Urinary bladder (tissue), 4 donors: Measurements from ENCODE around the gene CREB5. TPM values are rescaled to one million over a fixed set of nuclear protein-coding genes. Genes with fewer than 3 reads are reported as not detected.

ENCODE experiments used
- DNase-seq: peaks from one replicate; pipeline ENCODE4 v3.0.0-alpha.2; 2015; ENCODE audit errors: extremely low spot score
- H3K27ac ChIP-seq: one replicate; pipeline ENCODE4 v1.5.1; 2013; ENCODE audit warnings: low read depth, mild to moderate bottlenecking, moderate library complexity
- H3K36me3 ChIP-seq: one replicate; pipeline ENCODE4 v1.6.1; 2013; ENCODE audit warnings: mild to moderate bottlenecking, moderate library complexity; ENCODE audit not compliant: insufficient read depth
- H3K4me1 ChIP-seq: one replicate; pipeline ENCODE4 v1.6.1; 2013; ENCODE audit warnings: mild to moderate bottlenecking, moderate library complexity; ENCODE audit not compliant: insufficient read depth
- H3K4me3 ChIP-seq: one replicate; pipeline ENCODE4 v1.5.1; 2013; ENCODE audit warnings: low read depth, low read length
- WGBS: extraction: QIAGEN DNeasy Blood & Tissue Kit; methylation state at CpG from one replicate; pipeline ENCODE4 v1.1.7; 2013; 5-methylcytosine and 5-hydroxymethylcytosine counted together
- polyA plus RNA-seq: library from polyadenylated mRNA; stranded (reverse); fragments of 200-250 nt; gene quantifications from one replicate; pipeline ENCODE4 v1.2.3, GENCODE V29; 2013
- total RNA-seq: library from RNA; depleted of rRNA; stranded (reverse); fragments of >200 nt; gene quantifications from one replicate; pipeline ENCODE4 v1.2.3, GENCODE V29; 2014
- donor health status: healthy with polysubstance abuse.
- donor health status: healthy.

CREB5 gene
- total and polyA plus RNA-seq, 2 donors: 6.5 to 53.5 TPM

DNA sequence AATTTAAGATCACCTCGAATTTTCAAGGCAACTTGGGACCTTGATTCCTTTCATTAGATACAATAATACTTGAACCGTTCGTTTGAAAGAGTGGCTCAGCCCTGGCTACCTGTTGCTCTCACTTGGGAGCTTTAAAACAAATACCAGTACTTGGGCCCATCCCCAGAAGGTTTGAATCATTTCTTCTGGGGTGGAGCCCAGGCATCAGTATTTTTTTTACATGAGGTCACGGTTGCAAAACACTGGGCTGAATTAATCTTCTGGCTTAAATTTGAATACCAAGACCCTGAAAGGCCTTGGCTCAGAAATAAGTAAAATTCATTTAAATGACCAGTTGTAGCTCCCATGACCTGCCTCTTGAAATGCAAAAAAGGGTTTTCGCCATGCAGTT, 214.9 kb downstream of the CREB5 start:
- no peak for DNase-seq
- H3K4me1 ChIP-seq: no peaks in the 10 kb centered on the region
- no peak overlapping the region for H3K27ac ChIP-seq
- no peak overlapping the region for H3K4me3 ChIP-seq
- no peaks in the 10 kb centered on the region for H3K36me3 ChIP-seq
- 73% methylated on average over 5 of the region's 5 CpGs for WGBS

DNA sequence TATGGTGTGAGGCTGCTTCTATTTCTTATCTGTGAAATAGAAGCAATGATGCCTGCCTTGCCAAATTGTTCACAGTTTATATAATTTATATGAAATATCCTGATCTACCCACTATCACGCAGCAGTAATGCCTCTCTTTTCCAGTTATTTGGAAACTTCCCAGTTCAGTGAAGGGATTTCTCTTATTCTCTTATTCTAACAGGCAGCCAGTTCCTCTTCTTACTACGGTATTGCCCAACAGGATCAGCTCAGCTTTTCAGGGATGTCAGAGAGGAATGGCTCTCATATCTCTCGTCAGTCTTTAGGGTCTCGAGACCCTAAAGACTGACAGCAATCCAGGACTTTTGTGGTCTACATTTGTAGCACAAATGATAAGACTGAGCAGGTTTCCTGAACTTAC, 215.6 kb downstream of the CREB5 start:
- 57% methylated on average over 4 of the region's 4 CpGs for WGBS
- Histone ChIP-seq H3K27ac (no peak overlapping the region), H3K4me1 (no peaks in the 10 kb centered on the region), H3K36me3 (no peaks in the 10 kb centered on the region), H3K4me3 (no peak overlapping the region)
- DNase-seq: no peak

GRCh38 chr7:28629216-28629842, 217.0 kb downstream of the CREB5 start:
- H3K27ac ChIP-seq: no peak overlapping the region
- no peaks in the 10 kb centered on the region for H3K36me3 ChIP-seq
- no peaks in the 10 kb centered on the region for H3K4me1 ChIP-seq
- 30% methylated on average over 4 of the region's 4 CpGs for WGBS
- DNase-seq: no peak
- no peak overlapping the region for H3K4me3 ChIP-seq

GRCh38 chr7:28630350-28630749, 218.0 kb downstream of the CREB5 start:
- Histone ChIP-seq H3K27ac (no peak overlapping the region), H3K4me3 (no peak overlapping the region), H3K4me1 (no peaks in the 10 kb centered on the region), H3K36me3 (no peaks in the 10 kb centered on the region)
- 79% methylated on average over 3 of the region's 3 CpGs for WGBS
- no peak for DNase-seq

GRCh38 chr7:28631995-28632394, 219.7 kb downstream of the CREB5 start:
- Histone ChIP-seq H3K4me3 (no peak overlapping the region), H3K27ac (no peak overlapping the region), H3K36me3 (no peaks in the 10 kb centered on the region), H3K4me1 (no peaks in the 10 kb centered on the region)
- DNase-seq: no peak
- 74% methylated on average over 2 of the region's 2 CpGs for WGBS

- Histone ChIP-seq H3K4me1 (no peaks in the 10 kb centered on the region), H3K4me3 (no peak overlapping the region), H3K27ac (no peak overlapping the region), H3K36me3 (no peaks in the 10 kb centered on the region)
- no peak for DNase-seq
- WGBS: 89% methylated on average over 2 of the region's 2 CpGs
These were observed 226.6 kb downstream of the CREB5 start for GRCh38 chr7:28638914-28639313.

DNA sequence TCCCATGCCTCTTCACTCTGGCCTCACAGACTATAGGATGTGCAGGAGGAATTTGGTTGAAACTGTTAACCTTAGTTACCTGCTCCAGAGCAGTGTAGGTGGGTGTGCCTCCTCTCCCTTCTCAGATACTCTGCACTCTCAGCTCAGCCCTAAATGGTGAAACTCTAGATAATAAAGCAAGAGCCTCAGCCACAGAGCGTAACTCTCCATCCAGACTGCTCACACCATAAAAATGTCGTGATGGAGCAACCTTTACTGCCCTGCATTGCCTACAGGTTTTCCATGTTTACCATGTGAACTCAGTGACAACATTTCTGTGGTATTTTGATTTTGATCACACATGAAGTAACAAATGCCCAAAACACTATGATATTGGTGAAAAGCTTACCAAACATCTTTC, 227.7 kb downstream of the CREB5 start:
- no peak for DNase-seq
- WGBS: 86% methylated on average over 2 of the region's 2 CpGs

DNA sequence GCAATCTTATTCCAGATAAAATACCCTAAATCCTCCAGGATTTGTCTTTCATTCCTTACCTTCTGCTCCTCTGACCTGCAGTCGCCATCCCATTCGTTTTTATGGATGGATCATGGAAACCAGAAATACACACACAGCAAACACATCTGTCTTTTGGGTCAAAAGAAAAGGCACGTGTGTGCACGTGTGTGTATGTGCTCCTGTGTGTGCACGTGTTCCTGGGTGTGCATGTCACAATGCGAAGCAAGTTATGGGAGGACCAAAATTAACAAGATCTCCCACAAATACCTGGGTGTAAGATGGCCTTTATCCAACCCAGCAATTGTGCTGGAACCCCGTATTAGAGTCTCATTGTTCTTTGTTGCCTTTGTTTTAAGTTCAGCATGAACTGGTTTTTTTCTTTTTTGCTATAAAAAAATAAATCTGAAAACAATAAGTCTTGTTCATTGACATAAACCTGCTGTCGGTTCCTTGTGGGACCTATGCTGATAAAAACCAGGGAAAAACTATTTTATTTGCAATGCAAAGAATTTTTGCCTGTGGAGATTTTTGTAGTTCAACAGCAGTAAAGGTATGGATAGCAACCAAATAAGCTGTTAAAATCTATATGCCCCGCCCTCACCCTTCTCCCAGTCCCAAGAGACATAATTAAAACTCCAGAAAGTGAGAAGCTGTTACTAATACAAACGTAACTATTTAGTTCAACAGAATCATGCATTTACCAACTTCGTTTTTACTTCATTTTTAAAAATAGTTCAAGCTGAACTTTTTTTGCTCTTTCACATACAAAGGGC, 229.6 kb downstream of the CREB5 start:
- no peaks in the 10 kb centered on the region for H3K4me1 ChIP-seq
- 78% methylated on average over 11 of the region's 11 CpGs for WGBS
- H3K36me3 ChIP-seq: no peaks in the 10 kb centered on the region
- no peak overlapping the region for H3K27ac ChIP-seq
- H3K4me3 ChIP-seq: no peak overlapping the region
- DNase-seq: no peak

More for the DNA sequence above, 227.7 kb downstream of the CREB5 start:
- H3K4me3 ChIP-seq: no peak overlapping the region
- H3K4me1 ChIP-seq: no peaks in the 10 kb centered on the region
- H3K36me3 ChIP-seq: no peaks in the 10 kb centered on the region
- H3K27ac ChIP-seq: no peak overlapping the region

DNA sequence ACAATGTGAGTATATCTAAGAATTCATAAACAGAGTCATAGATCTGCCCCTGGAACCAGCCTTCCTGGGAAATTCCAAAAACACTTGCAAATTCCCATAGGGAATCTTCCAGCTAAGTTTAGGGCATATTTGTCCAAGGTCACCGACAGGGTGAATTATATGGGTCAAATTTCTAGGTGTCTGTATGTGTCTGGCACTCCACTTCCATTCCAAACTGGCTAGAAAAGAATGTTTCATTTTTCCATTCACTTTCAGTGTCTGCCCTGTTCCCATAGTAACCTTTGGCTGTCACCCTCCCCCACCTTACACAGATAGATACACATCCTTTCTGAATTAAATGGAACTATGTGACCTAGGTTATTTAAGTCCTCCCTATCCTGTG, 230.9 kb downstream of the CREB5 start:
- no peak overlapping the region for H3K27ac ChIP-seq
- no peak for DNase-seq
- H3K4me3 ChIP-seq: no peak overlapping the region
- WGBS: 77% methylated on average over 1 of the region's 1 CpG
- H3K4me1 ChIP-seq: no peaks in the 10 kb centered on the region
- H3K36me3 ChIP-seq: no peaks in the 10 kb centered on the region

- H3K27ac ChIP-seq: no peak overlapping the region
- H3K4me1 ChIP-seq: no peaks in the 10 kb centered on the region
- WGBS: 69% methylated on average over 3 of the region's 3 CpGs
- no peaks in the 10 kb centered on the region for H3K36me3 ChIP-seq
- no peak for DNase-seq
- H3K4me3 ChIP-seq: no peak overlapping the region
These were observed 231.4 kb downstream of the CREB5 start for GRCh38 chr7:28643584-28644340.

DNA sequence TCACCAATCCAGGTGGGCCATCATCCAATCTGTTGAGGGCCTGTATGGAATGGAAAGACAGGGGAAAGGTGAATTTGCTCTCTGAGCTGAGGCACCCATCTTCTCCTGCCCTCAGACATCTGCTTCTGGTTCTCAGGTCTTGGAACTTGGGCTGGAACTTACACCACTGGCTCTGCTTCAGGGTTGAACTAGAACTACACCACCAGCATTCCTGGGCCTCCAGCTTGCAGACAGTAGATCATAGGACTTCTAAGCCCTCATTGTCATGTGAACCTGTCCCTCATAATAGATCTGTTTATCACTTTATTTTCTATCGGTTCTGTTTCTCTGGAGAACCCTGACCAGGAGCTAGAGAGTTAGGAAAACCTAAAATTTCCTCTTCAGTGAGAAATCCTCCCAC, 233.5 kb downstream of the CREB5 start:
- Histone ChIP-seq H3K4me3 (no peak overlapping the region), H3K36me3 (no peaks in the 10 kb centered on the region), H3K4me1 (no peaks in the 10 kb centered on the region), H3K27ac (no peak overlapping the region)
- no peak for DNase-seq
- WGBS: 94% methylated on average over 1 of the region's 1 CpG

GRCh38 chr7:28646376-28647075, 234.2 kb downstream of the CREB5 start:
- DNase-seq: no peak
- 81% methylated on average over 3 of the region's 3 CpGs for WGBS
- H3K4me1 ChIP-seq: no peaks in the 10 kb centered on the region
- H3K36me3 ChIP-seq: no peaks in the 10 kb centered on the region
- no peak overlapping the region for H3K27ac ChIP-seq
- H3K4me3 ChIP-seq: no peak overlapping the region

DNA sequence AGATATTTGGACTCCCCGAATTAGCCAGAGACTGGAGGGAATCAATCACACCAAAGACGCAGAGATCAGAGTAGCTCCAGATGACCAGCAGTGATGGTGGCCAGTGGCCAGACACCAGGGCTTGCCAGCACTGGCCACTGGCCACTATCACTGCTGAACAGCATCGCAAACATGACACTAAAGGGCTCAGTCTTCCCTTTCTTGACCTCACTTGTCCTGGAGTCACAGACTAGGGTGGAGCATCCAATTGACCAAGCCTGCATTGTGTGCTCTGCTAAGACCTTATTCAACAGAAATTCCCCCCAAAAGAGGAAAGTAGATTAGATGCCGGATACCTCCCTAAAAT, 234.7 kb downstream of the CREB5 start:
- 93% methylated on average over 4 of the region's 4 CpGs for WGBS
- DNase-seq: no peak
- no peaks in the 10 kb centered on the region for H3K4me1 ChIP-seq
- no peaks in the 10 kb centered on the region for H3K36me3 ChIP-seq
- H3K27ac ChIP-seq: no peak overlapping the region
- H3K4me3 ChIP-seq: no peak overlapping the region
